MM.1S (cell line): ENCODE results near the gene CATSPERB.
"Not testable (repeated sequence)": the region's sequence is repeated elsewhere in the genome, so short reads cannot be mapped to it uniquely, and the experiment has no call there.

Experiments used
- DNase-seq: peaks from one replicate; pipeline ENCODE4 v3.0.0-alpha.2; 2015
- H2AFZ ChIP-seq: fragments of 300-600 bp; sonication (generic); 2 replicates; pipeline ENCODE4 v1.6.0; 2016; ENCODE audit warnings: antibody characterized with exemption, low read length
- H3F3A ChIP-seq: fragments of 300-600 bp; sonication (generic); 2 replicates; pipeline ENCODE4 v1.6.1; 2016; ENCODE audit warnings: mild to moderate bottlenecking, antibody characterized with exemption, low read length, moderate library complexity, mixed read lengths; ENCODE audit not compliant: insufficient read depth
- H3K27ac ChIP-seq: fragments of 300-600 bp; sonication (generic); 2 replicates; pipeline ENCODE4 v1.5.1; 2016; ENCODE audit warnings: mild to moderate bottlenecking, low read length
- H3K27me3 ChIP-seq: fragments of 300-600 bp; sonication (generic); replicated peaks from 2 replicates; pipeline ENCODE4 v1.6.0; 2016; ENCODE audit warnings: low read length; ENCODE audit not compliant: insufficient read depth
- H3K36me3 ChIP-seq: fragments of 300-600 bp; sonication (generic); replicated peaks from 2 replicates; pipeline ENCODE4 v1.6.1; 2016; ENCODE audit warnings: mild to moderate bottlenecking, low read length, mixed read lengths; ENCODE audit not compliant: insufficient read depth
- H3K4me1 ChIP-seq: fragments of 300-600 bp; sonication (generic); 2 replicates; pipeline ENCODE4 v1.6.1; 2016; ENCODE audit warnings: low read length, mixed read lengths
- H3K4me2 ChIP-seq: fragments of 300-600 bp; sonication (generic); 2 replicates; pipeline ENCODE4 v1.6.0; 2016; ENCODE audit warnings: low read depth, low read length
- H3K4me3 ChIP-seq: fragments of 300-600 bp; sonication (generic); 2 replicates; pipeline ENCODE4 v1.5.1; 2016; ENCODE audit warnings: low read length, mixed read lengths
- H3K79me2 ChIP-seq: fragments of 300-600 bp; sonication (generic); 2 replicates; pipeline ENCODE4 v1.6.1; 2016; ENCODE audit warnings: mixed run types, low read length, mixed read lengths
- H3K9ac ChIP-seq: fragments of 300-600 bp; sonication (generic); 2 replicates; pipeline ENCODE4 v1.6.1; 2016; ENCODE audit warnings: low read length, mixed read lengths
- H3K9me2 ChIP-seq: fragments of 300-600 bp; sonication (generic); replicated peaks from 2 replicates; pipeline ENCODE4 v1.6.1; 2016; ENCODE audit warnings: mild to moderate bottlenecking, low read length, mixed read lengths; ENCODE audit not compliant: insufficient read depth
- H3K9me3 ChIP-seq: fragments of 300-600 bp; sonication (generic); replicated peaks from 2 replicates; pipeline ENCODE4 v1.6.1; 2016; ENCODE audit warnings: mild to moderate bottlenecking, low read length, mixed read lengths; ENCODE audit not compliant: insufficient read depth
- H4K20me1 ChIP-seq: fragments of 300-600 bp; sonication (generic); 2 replicates; pipeline ENCODE4 v1.6.1; 2016; ENCODE audit warnings: mild to moderate bottlenecking, low read length, moderate library complexity, mixed read lengths; ENCODE audit not compliant: insufficient read depth
- EZH2 ChIP-seq: fragments of 300-600 bp; sonication (generic); optimal IDR thresholded peaks from 2 replicates; pipeline ENCODE3; 2017; ENCODE audit warnings: low read depth, mild to moderate bottlenecking, antibody characterized with exemption, low read length, mixed read lengths
- EZH2phosphoT487 ChIP-seq: fragments of 300-600 bp; sonication (generic); IDR thresholded peaks from 2 replicates; pipeline ENCODE4 v1.6.1; 2018; ENCODE audit warnings: antibody characterized with exemption, low read length
- TF ChIP-seq, protein P1 (sequence below): fragments of 300-600 bp; sonication (generic); IDR thresholded peaks from 2 replicates; pipeline ENCODE4 v1.5.1; 2016; ENCODE audit warnings: antibody characterized with exemption, low read length, mixed read lengths

CATSPERB gene

DNA sequence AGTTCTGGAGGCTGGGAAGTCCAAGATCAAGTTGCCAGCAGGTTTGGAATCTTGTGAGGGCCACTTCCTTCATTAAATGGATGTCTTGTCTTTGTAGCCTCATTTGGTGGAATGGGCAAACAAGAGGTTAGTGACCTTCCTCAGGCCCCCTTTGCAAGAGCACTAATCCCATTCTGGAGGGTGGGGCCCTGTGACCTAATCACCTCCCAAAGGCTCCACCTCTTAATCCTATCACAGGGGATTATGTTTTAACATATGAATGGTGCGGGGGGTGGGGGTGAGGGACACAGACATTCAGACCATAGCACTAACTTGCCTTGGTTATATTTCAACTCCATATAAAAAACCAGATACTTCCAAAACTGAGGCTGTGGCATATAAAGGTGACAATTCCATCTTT lies 161.9 kb downstream of the CATSPERB start:
- TF ChIP-seq EZH2 (no peak), EZH2phosphoT487 (no peak)
- TF ChIP-seq, protein P1, sequence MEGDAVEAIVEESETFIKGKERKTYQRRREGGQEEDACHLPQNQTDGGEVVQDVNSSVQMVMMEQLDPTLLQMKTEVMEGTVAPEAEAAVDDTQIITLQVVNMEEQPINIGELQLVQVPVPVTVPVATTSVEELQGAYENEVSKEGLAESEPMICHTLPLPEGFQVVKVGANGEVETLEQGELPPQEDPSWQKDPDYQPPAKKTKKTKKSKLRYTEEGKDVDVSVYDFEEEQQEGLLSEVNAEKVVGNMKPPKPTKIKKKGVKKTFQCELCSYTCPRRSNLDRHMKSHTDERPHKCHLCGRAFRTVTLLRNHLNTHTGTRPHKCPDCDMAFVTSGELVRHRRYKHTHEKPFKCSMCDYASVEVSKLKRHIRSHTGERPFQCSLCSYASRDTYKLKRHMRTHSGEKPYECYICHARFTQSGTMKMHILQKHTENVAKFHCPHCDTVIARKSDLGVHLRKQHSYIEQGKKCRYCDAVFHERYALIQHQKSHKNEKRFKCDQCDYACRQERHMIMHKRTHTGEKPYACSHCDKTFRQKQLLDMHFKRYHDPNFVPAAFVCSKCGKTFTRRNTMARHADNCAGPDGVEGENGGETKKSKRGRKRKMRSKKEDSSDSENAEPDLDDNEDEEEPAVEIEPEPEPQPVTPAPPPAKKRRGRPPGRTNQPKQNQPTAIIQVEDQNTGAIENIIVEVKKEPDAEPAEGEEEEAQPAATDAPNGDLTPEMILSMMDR: no peak
- no peaks in the 10 kb centered on the region for H3F3A ChIP-seq
- H3K4me2 ChIP-seq: no peak overlapping the region

DNA sequence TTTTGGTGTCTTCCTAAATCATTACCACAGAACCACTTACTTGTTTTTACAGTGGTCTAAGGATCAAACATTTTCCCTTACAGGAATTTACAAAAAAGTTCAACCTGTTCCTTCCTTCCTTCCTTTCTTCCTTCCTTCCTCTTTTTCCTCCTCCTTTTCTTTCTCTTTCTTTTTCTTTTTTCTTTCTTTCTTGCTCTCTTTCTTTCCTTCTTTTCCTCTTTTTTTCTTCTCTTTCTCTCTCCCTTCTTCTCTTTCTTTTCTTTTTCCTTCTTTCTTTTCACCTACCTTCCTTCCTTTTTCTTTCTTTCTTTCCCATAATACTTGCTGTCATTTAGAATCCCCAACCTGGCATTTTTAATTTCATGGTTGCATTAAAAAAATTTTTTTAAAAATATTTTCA lies 162.6 kb downstream of the CATSPERB start:
- no peak for DNase-seq
- Histone ChIP-seq H3F3A (no peaks in the 10 kb centered on the region), H3K9me2 (no peaks in the 10 kb centered on the region), H3K4me3 (no peak overlapping the region), H3K4me1 (no peaks in the 10 kb centered on the region), H3K27me3 (no peaks in the 10 kb centered on the region), H3K9me3 (no peaks in the 10 kb centered on the region), H3K27ac (no peak overlapping the region), H3K36me3 (no peaks in the 10 kb centered on the region), H4K20me1 (no peaks in the 10 kb centered on the region), H3K79me2 (no peaks in the 10 kb centered on the region), H3K9ac (no peak overlapping the region), H2AFZ (no peak overlapping the region), H3K4me2 (no peak overlapping the region)
- TF ChIP-seq EZH2 (no peak), EZH2phosphoT487 (no peak)
- TF ChIP-seq, protein P1: no peak

More for the DNA sequence above, 161.9 kb downstream of the CATSPERB start:
- Histone ChIP-seq H3K9me2 (no peaks in the 10 kb centered on the region), H3K27me3 (no peaks in the 10 kb centered on the region), H3K9me3 (no peaks in the 10 kb centered on the region), H3K4me3 (no peak overlapping the region), H3K79me2 (no peaks in the 10 kb centered on the region), H3K27ac (no peak overlapping the region), H3K9ac (no peak overlapping the region), H3K36me3 (no peaks in the 10 kb centered on the region), H2AFZ (no peak overlapping the region), H4K20me1 (no peaks in the 10 kb centered on the region), H3K4me1 (no peaks in the 10 kb centered on the region)
- no peak for DNase-seq

DNA sequence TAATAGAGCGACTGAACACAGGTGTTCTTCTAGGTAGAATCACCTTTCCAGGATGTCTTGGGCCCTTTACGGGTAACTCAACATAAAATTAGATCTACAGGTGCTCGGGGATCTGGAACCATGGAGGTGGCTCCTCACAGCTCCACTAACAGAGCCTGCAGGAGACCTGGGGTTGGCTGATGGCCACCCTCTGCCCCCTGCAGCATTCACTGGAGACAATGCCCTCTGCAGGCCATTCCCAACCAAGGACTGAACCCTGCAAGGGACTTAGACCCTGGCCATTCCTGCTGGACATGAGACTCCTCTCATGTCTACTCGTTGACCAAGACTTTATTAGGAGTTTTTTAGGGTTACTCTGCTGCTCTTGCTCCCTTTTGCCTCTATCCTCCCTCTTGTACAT lies 163.3 kb downstream of the CATSPERB start:
- H3K27me3 ChIP-seq: no peaks in the 10 kb centered on the region
- no peak overlapping the region for H3K27ac ChIP-seq
- no peaks in the 10 kb centered on the region for H3K79me2 ChIP-seq
- no peaks in the 10 kb centered on the region for H3K9me2 ChIP-seq
- no peak overlapping the region for H3K9ac ChIP-seq
- no peaks in the 10 kb centered on the region for H4K20me1 ChIP-seq
- no peaks in the 10 kb centered on the region for H3F3A ChIP-seq
- no peak overlapping the region for H3K4me2 ChIP-seq
- no peaks in the 10 kb centered on the region for H3K9me3 ChIP-seq
- DNase-seq: no peak
- no peaks in the 10 kb centered on the region for H3K36me3 ChIP-seq
- no peak overlapping the region for H2AFZ ChIP-seq
- no peak for TF ChIP-seq EZH2phosphoT487
- no peak for TF ChIP-seq EZH2
- TF ChIP-seq, protein P1: no peak
- H3K4me1 ChIP-seq: no peaks in the 10 kb centered on the region
- H3K4me3 ChIP-seq: no peak overlapping the region

DNA sequence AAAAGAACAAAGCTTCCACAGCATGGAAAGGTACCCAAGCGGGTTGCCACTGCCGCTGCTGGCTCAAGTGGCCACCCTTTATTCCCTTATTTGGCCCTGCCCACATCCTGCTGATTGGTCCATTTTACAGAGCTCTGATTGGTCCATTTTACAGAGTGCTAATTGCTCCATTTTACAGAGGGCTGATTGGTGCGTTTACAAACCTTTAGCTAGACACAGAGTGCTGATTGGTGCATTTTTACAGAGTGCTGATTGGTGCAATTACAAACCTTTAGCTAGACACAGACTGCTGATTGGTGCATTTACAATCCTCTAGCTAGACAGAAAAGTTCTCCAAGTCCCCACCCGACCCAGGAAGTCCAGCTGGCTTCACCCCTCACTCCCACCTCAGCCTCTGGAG lies 164.1 kb downstream of the CATSPERB start:
- H4K20me1 ChIP-seq, H3K9me3 ChIP-seq, H3K9ac ChIP-seq, H3K4me2 ChIP-seq, H3K27me3 ChIP-seq, H3K9me2 ChIP-seq, DNase-seq, H3F3A ChIP-seq, H3K4me1 ChIP-seq, H3K27ac ChIP-seq, H3K79me2 ChIP-seq, H3K4me3 ChIP-seq, H2AFZ ChIP-seq, H3K36me3 ChIP-seq: not testable (repeated sequence)
